GM19043 (cell line): ENCODE results near the gene GSTM4.

Experiments used
- ATAC-seq: cut with Tn5 transposase; IDR thresholded peaks from one replicate; pipeline ENCODE4 v1.9.1; 2021; ENCODE audit warnings: low read depth; ENCODE audit not compliant: unreplicated experiment

Gene GSTM4

GRCh38 chr1:109624201-109625010 lies 31.5 kb upstream of the GSTM4 start:
- ATAC-seq, result no peak

GRCh38 chr1:109625176-109625575 lies 30.7 kb upstream of the GSTM4 start:
- no peak for ATAC-seq

GRCh38 chr1:109625601-109626560 lies 30.0 kb upstream of the GSTM4 start:
- no peak for ATAC-seq

GRCh38 chr1:109626682-109627408 lies 29.1 kb upstream of the GSTM4 start:
- no peak for ATAC-seq

GRCh38 chr1:109627692-109628399 lies 28.1 kb upstream of the GSTM4 start:
- no peak for ATAC-seq

GRCh38 chr1:109628540-109629321 lies 27.2 kb upstream of the GSTM4 start:
- ATAC-seq, result no peak

- ATAC-seq, result no peak
These were observed 26.4 kb upstream of the GSTM4 start for GRCh38 chr1:109629372-109630030.

- ATAC-seq, result no peak
These were observed 25.6 kb upstream of the GSTM4 start for GRCh38 chr1:109630081-109630897.

- ATAC-seq, result no peak
These were observed 24.9 kb upstream of the GSTM4 start for GRCh38 chr1:109630898-109631512.

GRCh38 chr1:109631513-109632505 lies 24.1 kb upstream of the GSTM4 start:
- ATAC-seq, result no peak

- no peak for ATAC-seq
These were observed 23.1 kb upstream of the GSTM4 start for GRCh38 chr1:109632671-109633346.

- ATAC-seq, result no peak
These were observed 21.6 kb upstream of the GSTM4 start for GRCh38 chr1:109634292-109634691.

GRCh38 chr1:109634771-109635750 lies 20.8 kb upstream of the GSTM4 start:
- no peak for ATAC-seq

GRCh38 chr1:109635862-109636200 lies 20.1 kb upstream of the GSTM4 start:
- ATAC-seq, result no peak
